Peyer's patch (tissue), 4 donors: ENCODE results near the gene KCNJ6. TPM values are rescaled to one million over a fixed set of nuclear protein-coding genes. Genes with fewer than 3 reads are reported as not detected.

Experiments used
- DNase-seq, 3 donors: peaks; one replicate each; pipeline ENCODE4 v3.0.0-alpha.2; 2017 to 2019
- H3K27ac ChIP-seq, 4 donors: fragments of 200-600 bp; sonication (generic); one replicate each; pipeline ENCODE4 v1.5.1; 2016 to 2019
- H3K27me3 ChIP-seq, 2 donors: fragments of 200-600 bp; sonication (generic); one replicate each; pipeline ENCODE4 v1.5.1; 2019
- H3K36me3 ChIP-seq, 3 donors: fragments of 200-600 bp; sonication (generic); one replicate each; pipeline ENCODE4 v1.5.1; 2016 to 2019
- H3K4me1 ChIP-seq, 4 donors: fragments of 200-600 bp; sonication (generic); one replicate each; pipeline ENCODE4 v1.5.1; 2016 to 2019
- H3K4me3 ChIP-seq, 4 donors: fragments of 200-600 bp; sonication (generic); 1 replicate in 3 of 4; 2 replicates in 1 of 4; pipeline ENCODE4 v1.5.1; 2016 to 2019; ENCODE audit warnings: mild to moderate bottlenecking in 1 of 4
- H3K9me3 ChIP-seq, 4 donors: fragments of 200-600 bp; sonication (generic); one replicate each; pipeline ENCODE4 v1.5.1; 2016 to 2019; ENCODE audit warnings: mild to moderate bottlenecking in 1 of 4
- POLR2A ChIP-seq, 2 donors: fragments of 450-650 bp; IDR thresholded peaks; one replicate each; pipeline ENCODE4 v1.5.1; 2017; ENCODE audit warnings: antibody characterized with exemption in 2 of 2, mild to moderate bottlenecking in 2 of 2, moderate library complexity in 2 of 2
- total RNA-seq, 4 donors: library from RNA; depleted of rRNA; stranded (reverse); fragments of >200 nt; gene quantifications; one replicate each; pipeline ENCODE4 v1.1.0, GENCODE V29; 2016
- TF ChIP-seq, protein P1 (sequence below), 6 experiments: fragments of 450-650 bp in 4 of 6; fragments of 200-600 bp in 2 of 6; sonication (generic) in 1 of 6; IDR thresholded peaks; one replicate each; pipeline ENCODE4 v1.5.1; 2017 to 2019; ENCODE audit warnings: antibody characterized with exemption in 6 of 6, mild to moderate bottlenecking in 3 of 6, moderate library complexity in 1 of 6

The KCNJ6 gene
- total RNA-seq, 4 donors from 2014 or later, result 0.13 to 0.83 (median 0.28) TPM

DNA sequence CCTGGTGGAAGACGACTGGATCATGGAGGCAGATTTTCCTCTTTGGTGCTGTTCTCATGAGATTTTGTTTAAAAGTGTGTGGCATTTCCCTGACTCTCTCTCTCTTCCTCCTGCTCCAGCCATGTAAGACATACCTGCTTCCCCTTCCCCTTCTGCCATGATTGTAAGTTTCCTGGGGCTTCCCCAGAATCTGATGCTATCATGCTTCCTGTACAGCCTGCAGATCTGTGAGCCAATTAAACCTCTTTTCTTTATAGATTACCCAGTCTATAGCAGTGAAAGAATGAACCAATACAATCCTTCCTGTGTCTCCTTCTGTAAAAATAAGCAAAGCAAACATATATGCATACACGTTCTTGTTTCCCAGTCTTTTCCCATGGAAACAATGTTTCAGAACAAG lies 276.5 kb downstream of the KCNJ6 start:
- H3K27me3 ChIP-seq, result no peaks in the 10 kb centered on the region
- no peaks in the 10 kb centered on the region for H3K4me1 ChIP-seq
- H3K9me3 ChIP-seq, result no peaks in the 10 kb centered on the region
- H3K27ac ChIP-seq, result no peak overlapping the region
- no peaks in the 10 kb centered on the region for H3K36me3 ChIP-seq
- H3K4me3 ChIP-seq, result no peak overlapping the region
- no peak for DNase-seq
- no peak for TF ChIP-seq POLR2A (IDR thresholded peaks at IDR 0.05)
- TF ChIP-seq, protein P1, sequence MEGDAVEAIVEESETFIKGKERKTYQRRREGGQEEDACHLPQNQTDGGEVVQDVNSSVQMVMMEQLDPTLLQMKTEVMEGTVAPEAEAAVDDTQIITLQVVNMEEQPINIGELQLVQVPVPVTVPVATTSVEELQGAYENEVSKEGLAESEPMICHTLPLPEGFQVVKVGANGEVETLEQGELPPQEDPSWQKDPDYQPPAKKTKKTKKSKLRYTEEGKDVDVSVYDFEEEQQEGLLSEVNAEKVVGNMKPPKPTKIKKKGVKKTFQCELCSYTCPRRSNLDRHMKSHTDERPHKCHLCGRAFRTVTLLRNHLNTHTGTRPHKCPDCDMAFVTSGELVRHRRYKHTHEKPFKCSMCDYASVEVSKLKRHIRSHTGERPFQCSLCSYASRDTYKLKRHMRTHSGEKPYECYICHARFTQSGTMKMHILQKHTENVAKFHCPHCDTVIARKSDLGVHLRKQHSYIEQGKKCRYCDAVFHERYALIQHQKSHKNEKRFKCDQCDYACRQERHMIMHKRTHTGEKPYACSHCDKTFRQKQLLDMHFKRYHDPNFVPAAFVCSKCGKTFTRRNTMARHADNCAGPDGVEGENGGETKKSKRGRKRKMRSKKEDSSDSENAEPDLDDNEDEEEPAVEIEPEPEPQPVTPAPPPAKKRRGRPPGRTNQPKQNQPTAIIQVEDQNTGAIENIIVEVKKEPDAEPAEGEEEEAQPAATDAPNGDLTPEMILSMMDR (IDR thresholded peaks at IDR 0.05), result no peak

- Histone ChIP-seq H3K27me3 (no peaks in the 10 kb centered on the region), H3K36me3 (no peaks in the 10 kb centered on the region), H3K27ac (no peak overlapping the region), H3K4me3 (no peak overlapping the region), H3K4me1 (no peaks in the 10 kb centered on the region), H3K9me3 (no peaks in the 10 kb centered on the region)
- DNase-seq, result no peak
- TF ChIP-seq POLR2A (IDR thresholded peaks at IDR 0.05), result no peak
- TF ChIP-seq, protein P1 (IDR thresholded peaks at IDR 0.05), result no peak
Measured at GRCh38 chr21:37636152-37636860, 280.0 kb downstream of the KCNJ6 start.

- no peaks in the 10 kb centered on the region for H3K9me3 ChIP-seq
- H3K4me3 ChIP-seq, result no peak overlapping the region
- DNase-seq, result no peak
- no peaks in the 10 kb centered on the region for H3K27me3 ChIP-seq
- H3K4me1 ChIP-seq, result no peaks in the 10 kb centered on the region
- TF ChIP-seq POLR2A (IDR thresholded peaks at IDR 0.05), result no peak
- TF ChIP-seq, protein P1 (IDR thresholded peaks at IDR 0.05), result no peak
- H3K27ac ChIP-seq, result no peak overlapping the region
- H3K36me3 ChIP-seq, result no peaks in the 10 kb centered on the region
Measured at GRCh38 chr21:37631319-37632117, 284.7 kb downstream of the KCNJ6 start.

GRCh38 chr21:37630872-37631271 lies 285.4 kb downstream of the KCNJ6 start:
- Histone ChIP-seq H3K9me3 (no peaks in the 10 kb centered on the region), H3K4me3 (no peak overlapping the region), H3K27me3 (no peaks in the 10 kb centered on the region), H3K36me3 (no peaks in the 10 kb centered on the region), H3K4me1 (no peaks in the 10 kb centered on the region), H3K27ac (no peak overlapping the region)
- DNase-seq, result no peak
- TF ChIP-seq POLR2A (IDR thresholded peaks at IDR 0.05), result no peak
- TF ChIP-seq, protein P1 (IDR thresholded peaks at IDR 0.05), result no peak

GRCh38 chr21:37628362-37628761 lies 287.9 kb downstream of the KCNJ6 start:
- no peaks in the 10 kb centered on the region for H3K9me3 ChIP-seq
- no peaks in the 10 kb centered on the region for H3K4me1 ChIP-seq
- H3K36me3 ChIP-seq, result no peaks in the 10 kb centered on the region
- TF ChIP-seq POLR2A (IDR thresholded peaks at IDR 0.05), result no peak
- TF ChIP-seq, protein P1 (IDR thresholded peaks at IDR 0.05), result no peak
- DNase-seq, result no peak
- H3K4me3 ChIP-seq, result no peak overlapping the region
- no peaks in the 10 kb centered on the region for H3K27me3 ChIP-seq
- no peak overlapping the region for H3K27ac ChIP-seq
